K562 (cell line): ENCODE measurements around the gene DGCR2. TPM values are rescaled to one million over a fixed set of nuclear protein-coding genes. Genes with fewer than 3 reads are reported as not detected.

Experiments
- CAMTA2 ChIP-seq: fragments of 250-450 bp; sonication (Bioruptor Pico); conservative IDR thresholded peaks from 2 replicates; pipeline ENCODE4 v1.5.1; 2022
- CBX8 ChIP-seq: fragments of 200-600 bp; sonication (generic); IDR thresholded peaks from 2 replicates; pipeline ENCODE4 v1.6.1; 2012; ENCODE audit warnings: borderline replicate concordance, mixed run types, low read depth, mild to moderate bottlenecking, moderate library complexity, mixed read lengths, low read length, control low read depth, inconsistent platforms; ENCODE audit not compliant: poor library complexity, severe bottlenecking; ENCODE audit errors: extremely low read depth
- DMBX1 ChIP-seq: fragments of 250-450 bp; sonication (Bioruptor Pico); IDR thresholded peaks from 2 replicates; pipeline ENCODE4 v1.8.0; 2022; ENCODE audit warnings: inconsistent platforms, mild to moderate bottlenecking, moderate library complexity, borderline replicate concordance
- GABPB2 ChIP-seq: fragments of 250-450 bp; sonication (Bioruptor Pico); conservative IDR thresholded peaks from 2 replicates; pipeline ENCODE4 v1.5.1; 2021; ENCODE audit warnings: mild to moderate bottlenecking
- GMEB1 ChIP-seq: fragments of 250-450 bp; sonication (Bioruptor Pico); IDR thresholded peaks from 2 replicates; pipeline ENCODE4 v1.4.0; 2020; ENCODE audit warnings: mild to moderate bottlenecking
- HNRNPUL1 ChIP-seq: fragments of 200-400 bp; formaldehyde crosslinking; IDR thresholded peaks from 2 replicates; pipeline ENCODE4 v1.6.1; 2017; ENCODE audit warnings: low read length
- NELFE ChIP-seq: IDR thresholded peaks from 2 replicates; pipeline ENCODE4 v1.6.1; 2011; ENCODE audit warnings: mild to moderate bottlenecking; ENCODE audit not compliant: insufficient read depth, insufficient read length
- NEUROD1 ChIP-seq: fragments of 150-350 bp; IDR thresholded peaks from 2 replicates; pipeline ENCODE4 v1.6.1; 2014; ENCODE audit warnings: borderline replicate concordance, low read length, low read depth; ENCODE audit not compliant: partially characterized antibody
- NR0B1 ChIP-seq: fragments of 450-650 bp; IDR thresholded peaks from one replicate; pipeline ENCODE4 v1.6.1; 2018; ENCODE audit warnings: mild to moderate bottlenecking, moderate library complexity; ENCODE audit not compliant: partially characterized antibody
- NR2C1 ChIP-seq, 2 experiments: fragments of 450-650 bp; IDR thresholded peaks; 2 replicates each; pipeline ENCODE4 v1.6.1; 2017; ENCODE audit warnings: mild to moderate bottlenecking in 2 of 2, antibody characterized with exemption in 1 of 2, inconsistent platforms in 1 of 2, missing compliant biosample characterization in 1 of 2, missing genetic modification characterization in 1 of 2
- WHSC1 ChIP-seq: IDR thresholded peaks from one replicate; pipeline ENCODE4 v1.6.1; 2012; ENCODE audit warnings: low read length, control low read depth, inconsistent platforms
- ZNF592 ChIP-seq: fragments of 450-650 bp; IDR thresholded peaks from 2 replicates; pipeline ENCODE4 v1.6.1; 2017; ENCODE audit warnings: antibody characterized with exemption, mild to moderate bottlenecking
- ZNF740 ChIP-seq, 3 experiments: fragments of 200-800 bp in 1 of 3; sonication (Bioruptor generic) in 1 of 3; sonication (generic) in 1 of 3; formaldehyde crosslinking in 1 of 3; IDR thresholded peaks; 2 replicates each; pipeline versions ENCODE4 v1.6.1 to v1.8.0; 2016 to 2022; ENCODE audit warnings: mild to moderate bottlenecking in 2 of 3, missing compliant biosample characterization in 2 of 3, missing genetic modification characterization in 2 of 3, missing genetic modification reagents in 1 of 3
- ZNF778 ChIP-seq: fragments of 450-650 bp; formaldehyde crosslinking; IDR thresholded peaks from 2 replicates; pipeline ENCODE4 v1.4.0; 2020; ENCODE audit warnings: mild to moderate bottlenecking, moderate library complexity
- polyA plus RNA-seq, 8 experiments: library from polyadenylated mRNA; depleted of rRNA in 4 of 8; stranded (reverse) in 5 of 8; unstranded in 3 of 8; fragments of >200 nt; fragmentation: Nextera tagmentation in 2 of 8; fragmentation: Illumina TruSeq in 1 of 8; extraction: Ambion mirVana in 2 of 8; extraction: Trizol in 1 of 8; gene quantifications; 2 replicates each; pipeline versions ENCODE4 v1.2.1 to v1.2.3, GENCODE V29; 2011 to 2014; ENCODE audit warnings: inconsistent platforms in 1 of 8, missing spikeins in 1 of 8
- total RNA-seq, 7 experiments: library from RNA; depleted of rRNA in 6 of 7; stranded (reverse); fragments of >200 nt in 6 of 7; fragmentation: Illumina TruSeq in 2 of 7; extraction: Trizol in 2 of 7; gene quantifications; 2 replicates each; pipeline versions ENCODE4 v1.2.1 to v1.2.3, GENCODE V29; 2011 to 2021; ENCODE audit warnings: low replicate concordance in 1 of 7
- TF ChIP-seq, protein P1 (sequence below): sonication (generic); formaldehyde crosslinking; IDR thresholded peaks from 2 replicates; pipeline ENCODE4 v1.8.0; 2023; ENCODE audit warnings: mild to moderate bottlenecking, missing genetic modification reagents

DGCR2 gene
- total and polyA plus RNA-seq, 9 of the 15 experiments (the other 6 are each of a cell fraction or from before 2014, with no cell fraction given): 0.69 to 101 (median 56.4) TPM

DNA sequence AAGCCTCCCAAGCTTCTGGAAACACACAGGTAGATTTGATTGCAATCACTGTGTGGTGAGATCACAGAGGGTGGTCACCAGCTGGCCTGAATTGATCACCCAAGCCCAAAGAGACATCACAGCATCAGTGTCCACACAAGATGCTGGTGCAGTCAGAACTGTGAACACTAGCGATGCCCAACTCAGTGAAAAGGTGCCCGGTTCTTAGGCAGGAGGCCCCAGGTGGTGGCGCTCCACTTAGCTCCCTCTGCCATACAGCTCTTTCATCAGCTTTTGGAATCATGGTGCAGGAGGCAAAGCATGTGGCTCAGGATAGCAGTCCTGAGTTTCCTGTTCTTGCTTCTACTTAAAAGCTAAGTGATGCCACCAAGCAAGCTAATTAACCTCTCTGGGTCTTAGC, 11.1 kb downstream of the DGCR2 start (continued):
- TF ChIP-seq ZNF592: no peak; the same call in 1 of the 2 replicates
- no peak for TF ChIP-seq CAMTA2 (CRISPR knock-in tag)
- no peak for TF ChIP-seq ZNF778 (CRISPR knock-in tag)
- no peak for TF ChIP-seq NELFE
- TF ChIP-seq DMBX1: no peak
- TF ChIP-seq, protein P1, sequence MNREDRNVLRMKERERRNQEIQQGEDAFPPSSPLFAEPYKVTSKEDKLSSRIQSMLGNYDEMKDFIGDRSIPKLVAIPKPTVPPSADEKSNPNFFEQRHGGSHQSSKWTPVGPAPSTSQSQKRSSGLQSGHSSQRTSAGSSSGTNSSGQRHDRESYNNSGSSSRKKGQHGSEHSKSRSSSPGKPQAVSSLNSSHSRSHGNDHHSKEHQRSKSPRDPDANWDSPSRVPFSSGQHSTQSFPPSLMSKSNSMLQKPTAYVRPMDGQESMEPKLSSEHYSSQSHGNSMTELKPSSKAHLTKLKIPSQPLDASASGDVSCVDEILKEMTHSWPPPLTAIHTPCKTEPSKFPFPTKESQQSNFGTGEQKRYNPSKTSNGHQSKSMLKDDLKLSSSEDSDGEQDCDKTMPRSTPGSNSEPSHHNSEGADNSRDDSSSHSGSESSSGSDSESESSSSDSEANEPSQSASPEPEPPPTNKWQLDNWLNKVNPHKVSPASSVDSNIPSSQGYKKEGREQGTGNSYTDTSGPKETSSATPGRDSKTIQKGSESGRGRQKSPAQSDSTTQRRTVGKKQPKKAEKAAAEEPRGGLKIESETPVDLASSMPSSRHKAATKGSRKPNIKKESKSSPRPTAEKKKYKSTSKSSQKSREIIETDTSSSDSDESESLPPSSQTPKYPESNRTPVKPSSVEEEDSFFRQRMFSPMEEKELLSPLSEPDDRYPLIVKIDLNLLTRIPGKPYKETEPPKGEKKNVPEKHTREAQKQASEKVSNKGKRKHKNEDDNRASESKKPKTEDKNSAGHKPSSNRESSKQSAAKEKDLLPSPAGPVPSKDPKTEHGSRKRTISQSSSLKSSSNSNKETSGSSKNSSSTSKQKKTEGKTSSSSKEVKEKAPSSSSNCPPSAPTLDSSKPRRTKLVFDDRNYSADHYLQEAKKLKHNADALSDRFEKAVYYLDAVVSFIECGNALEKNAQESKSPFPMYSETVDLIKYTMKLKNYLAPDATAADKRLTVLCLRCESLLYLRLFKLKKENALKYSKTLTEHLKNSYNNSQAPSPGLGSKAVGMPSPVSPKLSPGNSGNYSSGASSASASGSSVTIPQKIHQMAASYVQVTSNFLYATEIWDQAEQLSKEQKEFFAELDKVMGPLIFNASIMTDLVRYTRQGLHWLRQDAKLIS (CRISPR knock-in tag): no peak
- no peak for TF ChIP-seq NR0B1
- TF ChIP-seq NEUROD1: peak; percentile 40
- TF ChIP-seq ZNF740 (CRISPR knock-in tag; IDR thresholded peaks at IDR 0.05): no peak
- no peak for TF ChIP-seq ZNF740 (tag; IDR thresholded peaks at IDR 0.05)
- no peak for TF ChIP-seq GMEB1
- no peak for TF ChIP-seq WHSC1
- no peak for TF ChIP-seq GABPB2 (CRISPR knock-in tag)
- TF ChIP-seq CBX8: no peak
- no peak for TF ChIP-seq HNRNPUL1
- TF ChIP-seq NR2C1 (IDR thresholded peaks at IDR 0.05): no peak
- no peak for TF ChIP-seq NR2C1 (tag; IDR thresholded peaks at IDR 0.05)
